TTC549 (cell line): Measurements from ENCODE around the gene GHITM.
"Not testable (repeated sequence)": the region's sequence is repeated elsewhere in the genome, so short reads cannot be mapped to it uniquely, and the experiment has no call there.

Experiments used
- FAIRE-seq: peaks from 2 replicates; lab custom pipeline; 2012; peaks lifted over from hg19 to GRCh38; lab: Jason Lieb, UNC

The GHITM gene

DNA sequence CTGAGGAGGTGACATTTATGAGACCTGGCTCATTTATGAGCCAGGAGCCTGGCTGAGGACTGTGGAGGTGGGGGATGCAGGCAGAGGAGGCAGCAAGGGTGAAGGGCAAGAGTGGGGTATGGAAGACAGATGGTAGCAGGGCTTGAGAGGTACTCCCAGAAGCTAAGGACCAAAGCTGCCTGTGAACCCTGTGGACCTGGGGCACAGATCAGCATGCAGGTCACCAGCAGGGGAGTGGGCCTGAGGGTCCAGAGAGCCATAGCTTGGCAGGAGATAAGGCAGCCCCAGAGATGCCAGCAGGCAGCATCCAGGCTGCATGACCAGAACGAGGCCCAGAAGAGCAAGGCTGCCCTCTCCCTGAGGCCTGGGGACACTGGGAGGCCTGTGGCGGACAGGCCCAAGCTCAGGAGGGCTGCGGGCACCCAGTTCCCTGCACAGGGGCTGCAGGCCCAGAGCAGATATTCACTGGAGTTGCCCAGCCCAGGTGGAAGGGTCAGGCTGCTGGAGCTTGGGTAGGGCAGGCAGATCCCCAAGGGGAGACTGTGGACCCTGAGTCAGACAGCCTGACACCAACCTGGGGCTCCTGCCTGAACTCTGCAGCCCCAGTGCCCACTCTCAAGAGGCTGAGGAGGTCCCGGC, 37.6 kb downstream of the GHITM start:
- no peak for FAIRE-seq

DNA sequence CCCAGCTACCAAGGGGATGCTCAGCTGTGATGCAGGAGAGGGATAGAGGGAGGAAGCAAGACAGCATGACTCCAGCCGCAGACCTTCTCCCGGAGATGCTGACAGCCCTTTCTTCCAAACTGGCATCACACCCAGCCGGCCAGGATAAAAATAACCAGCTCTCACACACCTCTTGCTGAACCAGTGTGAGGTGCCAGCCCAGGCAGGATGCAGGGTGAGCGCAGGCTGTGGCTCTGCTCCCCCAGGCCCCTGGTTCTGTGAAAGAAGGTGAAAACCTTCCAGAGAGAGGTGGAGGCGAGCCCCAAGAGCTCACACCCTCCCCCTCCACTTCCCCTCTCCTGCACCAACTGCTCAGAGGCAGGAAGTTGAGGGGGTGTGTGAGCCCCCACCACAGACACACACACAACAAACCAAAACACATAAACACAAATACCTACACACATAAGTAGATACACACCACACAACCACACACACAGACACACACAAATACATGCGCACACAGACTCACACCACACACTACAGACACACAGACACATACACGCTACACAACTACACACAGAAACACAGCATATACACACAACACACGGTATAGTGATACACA, 38.3 kb downstream of the GHITM start:
- FAIRE-seq: no peak

DNA sequence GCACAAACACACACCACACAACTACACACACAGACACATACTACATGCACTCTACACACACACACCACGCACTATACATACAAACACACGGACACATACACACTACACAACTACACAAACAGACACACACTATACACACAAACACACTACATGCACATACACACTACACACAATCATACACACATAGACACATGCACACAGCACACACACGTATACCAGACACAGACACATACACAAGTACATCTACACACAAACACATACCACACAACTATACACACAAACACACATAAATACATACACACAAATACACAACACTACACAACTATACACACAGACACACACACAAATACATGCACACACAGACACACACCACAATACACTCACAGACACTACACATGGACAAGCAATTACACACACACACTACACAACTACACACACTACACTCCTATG, 38.9 kb downstream of the GHITM start:
- FAIRE-seq: no peak

- FAIRE-seq: no peak
Observed at GRCh38 chr10:84179059-84179710, 39.9 kb downstream of the GHITM start.

DNA sequence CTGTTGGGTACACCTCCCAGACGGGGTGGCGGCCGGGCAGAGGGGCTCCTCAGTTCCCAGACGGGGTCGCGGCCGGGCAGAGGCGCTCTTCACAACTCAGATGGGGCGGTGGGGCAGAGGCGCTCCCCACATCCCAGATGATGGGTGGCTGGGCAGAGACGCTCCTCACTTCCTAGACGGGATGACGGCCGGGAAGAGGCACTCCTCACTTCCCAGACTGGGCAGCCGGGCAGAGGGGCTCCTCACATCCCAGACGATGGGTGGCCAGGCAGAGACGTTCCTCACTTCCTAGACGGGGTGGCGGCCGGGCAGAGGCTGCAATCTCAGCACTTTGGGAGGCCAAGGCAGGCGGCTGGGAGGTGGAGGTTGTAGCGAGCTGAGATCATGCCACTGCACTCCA, 41.1 kb downstream of the GHITM start:
- not testable (repeated sequence) for FAIRE-seq

GRCh38 chr10:84181631-84182030, 42.3 kb downstream of the GHITM start:
- no peak for FAIRE-seq

GRCh38 chr10:84184517-84184916, 45.2 kb downstream of the GHITM start:
- FAIRE-seq: no peak

DNA sequence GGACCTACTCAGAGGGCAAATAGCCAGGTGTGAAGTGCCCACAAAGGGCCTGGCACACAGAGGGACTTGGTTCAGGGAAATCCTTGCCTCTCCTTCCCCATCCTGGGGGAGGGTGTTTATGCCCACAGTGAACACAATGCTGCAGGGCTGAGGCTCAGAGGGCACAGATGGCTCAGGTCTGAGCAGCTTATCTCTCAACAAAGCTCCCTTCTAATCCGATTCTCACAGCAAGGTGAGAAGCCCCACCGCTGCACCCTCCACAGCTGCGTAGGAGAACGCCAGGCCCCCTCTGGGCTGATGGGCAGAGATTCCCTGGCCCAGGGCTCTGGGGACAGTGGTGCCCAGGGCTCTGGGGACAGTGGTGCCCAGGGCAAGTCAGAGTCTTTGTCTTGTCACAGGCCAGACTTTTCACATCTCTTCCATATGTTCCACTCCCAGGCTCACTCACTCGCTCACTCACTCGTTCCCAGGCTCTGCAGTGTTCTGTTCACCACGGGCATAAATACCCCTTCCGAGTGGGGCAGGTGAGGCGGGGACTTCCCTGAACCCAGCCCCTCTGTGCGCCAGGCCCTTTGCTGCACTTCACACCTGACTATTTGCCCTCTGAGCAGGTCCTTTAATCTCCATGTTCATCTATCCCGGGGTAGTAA, 46.3 kb downstream of the GHITM start:
- FAIRE-seq: no peak

- FAIRE-seq: no peak
Observed at GRCh38 chr10:84188815-84189214, 49.5 kb downstream of the GHITM start.

DNA sequence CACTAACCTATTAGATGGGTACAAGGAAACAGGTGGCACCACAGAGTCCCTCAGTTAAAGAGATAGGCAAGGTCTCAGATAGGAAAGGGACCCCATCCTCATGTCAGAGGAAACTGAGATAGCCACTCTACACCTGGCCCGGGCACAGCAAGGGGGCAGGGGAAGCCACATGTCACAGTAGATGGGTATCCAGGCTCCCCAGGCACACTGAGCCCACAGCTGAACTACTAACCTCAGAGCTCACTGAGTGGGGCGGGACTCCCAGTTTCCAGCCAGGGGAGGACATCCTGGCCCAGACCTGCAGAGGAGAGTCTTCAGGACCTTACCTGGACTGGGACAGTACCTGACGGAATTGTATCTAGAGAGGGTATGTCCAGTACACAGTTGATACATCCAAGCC, 51.3 kb downstream of the GHITM start:
- no peak for FAIRE-seq

- FAIRE-seq: no peak
Observed at GRCh38 chr10:84191106-84191505, 51.8 kb downstream of the GHITM start.

- FAIRE-seq: no peak
Observed at GRCh38 chr10:84193327-84193726, 54.0 kb downstream of the GHITM start.

DNA sequence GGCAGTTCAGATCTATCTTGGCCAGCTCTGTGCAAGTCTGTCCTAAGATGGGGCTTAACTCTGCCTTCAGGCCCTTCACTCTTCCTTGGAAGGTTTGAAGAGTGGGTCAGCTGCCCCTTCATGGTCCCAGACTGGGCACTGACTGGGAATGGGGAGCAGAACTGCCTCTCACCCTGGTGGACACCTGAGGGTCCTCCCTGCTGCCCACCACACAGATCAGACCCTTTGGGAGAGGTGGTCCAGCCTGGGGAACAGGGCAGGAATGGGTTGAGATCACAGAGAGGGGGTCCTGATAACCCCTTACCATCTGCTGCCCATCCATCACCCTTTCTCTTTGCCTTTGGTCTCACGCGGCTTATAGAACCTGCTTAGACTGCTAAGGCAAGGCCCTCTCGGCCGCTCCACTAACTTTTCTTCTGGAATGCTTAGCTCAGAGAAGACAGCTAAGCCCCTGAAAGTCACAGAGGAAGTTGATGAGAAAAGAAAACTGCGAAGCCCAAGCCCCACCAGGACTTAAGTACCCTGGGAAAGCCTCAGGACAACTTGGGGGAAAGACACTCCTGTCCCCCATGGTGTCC, 54.6 kb downstream of the GHITM start:
- no peak for FAIRE-seq

GRCh38 chr10:84194424-84195043, 55.2 kb downstream of the GHITM start, which contains the start of gene CDHR1:
CDHR1 (plus strand) TSS chr10:84194537; CDS start chr10:84194761, 224 bp downstream.
- FAIRE-seq: no peak

DNA sequence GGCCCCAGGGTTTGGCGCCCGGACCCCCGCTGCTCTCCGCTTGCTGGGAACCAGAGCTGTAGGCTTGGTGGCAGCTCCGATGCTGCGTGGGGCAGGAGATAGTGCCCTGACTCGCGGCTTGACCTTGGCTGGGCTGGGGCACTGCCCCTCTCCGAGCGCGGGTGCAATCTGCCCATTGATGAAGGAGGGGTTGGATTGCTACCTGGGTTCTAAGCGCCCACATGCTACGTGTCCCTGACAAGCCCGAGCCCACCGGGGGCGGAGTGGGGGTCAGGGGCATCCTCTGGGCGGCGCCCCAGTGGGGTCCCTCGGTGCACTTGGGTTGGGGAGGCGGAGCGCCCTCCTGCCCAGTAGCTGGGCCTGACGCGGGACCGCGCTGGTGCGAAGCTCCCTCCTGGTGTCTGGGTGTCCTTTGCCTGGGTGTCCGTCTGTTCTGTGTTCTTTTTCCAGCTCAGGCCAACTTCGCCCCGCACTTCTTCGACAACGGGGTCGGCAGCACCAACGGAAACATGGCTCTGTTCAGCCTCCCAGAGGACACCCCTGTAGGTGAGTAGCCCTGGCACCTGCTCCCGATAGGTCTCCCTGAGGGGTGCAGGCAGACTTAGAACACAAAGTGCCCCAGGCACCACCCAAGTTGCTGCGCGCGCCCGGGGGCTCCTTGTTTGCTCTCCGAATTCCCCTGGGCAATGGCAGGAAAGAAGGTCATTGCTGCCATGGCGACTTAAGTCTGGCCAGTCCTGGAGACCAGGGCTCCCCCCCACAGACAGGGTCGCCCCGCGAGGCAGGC, 55.9 kb downstream of the GHITM start:
- FAIRE-seq: no peak

DNA sequence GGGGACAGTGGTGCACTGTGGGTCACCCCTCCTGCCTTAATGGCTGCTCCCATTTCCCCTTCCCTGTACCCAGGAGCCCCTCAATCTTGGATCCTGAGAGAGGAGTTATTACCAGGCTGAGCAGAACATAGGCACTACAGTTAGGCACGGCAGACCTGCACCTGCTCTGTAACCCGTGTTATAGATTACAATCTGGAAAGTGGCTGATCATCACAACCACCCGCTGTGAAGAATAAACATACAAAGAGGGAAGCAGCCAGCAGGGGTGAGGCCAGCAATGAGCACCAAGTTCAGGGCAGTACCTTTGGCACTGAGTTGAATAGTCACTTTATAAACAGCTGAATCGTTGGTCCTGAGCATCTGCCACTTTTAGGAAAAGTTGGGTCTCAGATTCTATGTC, 56.8 kb downstream of the GHITM start:
- no peak for FAIRE-seq

- FAIRE-seq: no peak
Observed at GRCh38 chr10:84196941-84197340, 57.6 kb downstream of the GHITM start.

DNA sequence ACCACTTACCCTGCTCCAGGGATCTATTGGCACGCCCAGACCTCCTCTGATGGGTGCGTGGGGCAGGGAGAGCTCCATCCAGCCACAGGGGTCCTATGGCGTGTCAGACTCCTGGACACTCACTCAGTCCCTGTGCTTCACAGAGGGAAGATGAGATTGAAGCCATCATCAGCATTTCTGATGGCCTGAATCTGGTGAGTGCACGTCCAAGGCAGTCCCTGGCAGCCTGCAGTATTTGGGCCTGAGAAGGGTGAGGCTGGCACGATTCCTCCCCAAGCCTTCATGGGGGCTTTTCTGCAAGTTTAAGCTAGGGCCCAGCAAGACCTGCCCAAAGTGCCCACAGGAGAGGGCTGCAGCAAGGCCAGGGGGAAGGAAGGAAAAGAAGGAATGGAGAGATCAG, 58.3 kb downstream of the GHITM start:
- FAIRE-seq: no peak

- FAIRE-seq: no peak
Observed at GRCh38 chr10:84198206-84198915, 59.1 kb downstream of the GHITM start.

- no peak for FAIRE-seq
Observed at GRCh38 chr10:84200537-84201243, 61.4 kb downstream of the GHITM start.
